GM04504 (cell line): ENCODE results near the gene COL6A3.
"Not testable (repeated sequence)": the region's sequence is repeated elsewhere in the genome, so short reads cannot be mapped to it uniquely, and the experiment has no call there.

Experiments used
- DNase-seq: peaks from one replicate; pipeline ENCODE4 v3.0.0-alpha.2; 2012; ENCODE audit warnings: low read depth

COL6A3 gene

GRCh38 chr2:237418300-237418699 is 4.3 kb upstream of the COL6A3 start:
- DNase-seq: no peak

GRCh38 chr2:237412988-237413776 is 782 bp downstream of the COL6A3 start:
- no peak for DNase-seq

- no peak for DNase-seq
These were observed 1.3 kb downstream of the COL6A3 start for GRCh38 chr2:237412646-237412987.

GRCh38 chr2:237411683-237412423 is 2.1 kb downstream of the COL6A3 start:
- no peak for DNase-seq

GRCh38 chr2:237411092-237411601 is 2.8 kb downstream of the COL6A3 start:
- DNase-seq: no peak

GRCh38 chr2:237409263-237409662 is 4.7 kb downstream of the COL6A3 start:
- not testable (repeated sequence) for DNase-seq

- no peak for DNase-seq
These were observed 5.5 kb downstream of the COL6A3 start for GRCh38 chr2:237408335-237409000.

GRCh38 chr2:237407700-237408099 is 6.3 kb downstream of the COL6A3 start:
- DNase-seq: no peak

- DNase-seq: no peak
These were observed 7.5 kb downstream of the COL6A3 start for GRCh38 chr2:237406371-237406895.

GRCh38 chr2:237405605-237406004 is 8.4 kb downstream of the COL6A3 start:
- no peak for DNase-seq

GRCh38 chr2:237405006-237405559 is 8.9 kb downstream of the COL6A3 start:
- no peak for DNase-seq

- DNase-seq: no peak
These were observed 9.6 kb downstream of the COL6A3 start for GRCh38 chr2:237404413-237404812.

- DNase-seq: no peak
These were observed 10.7 kb downstream of the COL6A3 start for GRCh38 chr2:237403024-237403882.

- DNase-seq: no peak
These were observed 13.8 kb downstream of the COL6A3 start for GRCh38 chr2:237400199-237400598.

GRCh38 chr2:237397072-237397471 is 16.9 kb downstream of the COL6A3 start:
- no peak for DNase-seq

- no peak for DNase-seq
These were observed 20.4 kb downstream of the COL6A3 start for GRCh38 chr2:237393523-237393922.

- DNase-seq: no peak
These were observed 21.8 kb downstream of the COL6A3 start for GRCh38 chr2:237392186-237392585.

GRCh38 chr2:237391140-237391539 is 22.8 kb downstream of the COL6A3 start:
- no peak for DNase-seq

- no peak for DNase-seq
These were observed 23.7 kb downstream of the COL6A3 start for GRCh38 chr2:237390235-237390634.

GRCh38 chr2:237389831-237390230 is 24.1 kb downstream of the COL6A3 start:
- DNase-seq: no peak

GRCh38 chr2:237388036-237388435 is 25.9 kb downstream of the COL6A3 start:
- DNase-seq: no peak
